Measurements from ENCODE around the gene CHAC1. TPM values are rescaled to one million over a fixed set of nuclear protein-coding genes. Genes with fewer than 3 reads are reported as not detected.
A peak's percentile ranks its signal among the peaks of the same experiment; 100 is the strongest.

CHAC1 gene
- total RNA-seq, 1 experiment from 2014 or later, result 48.7 TPM

- Histone ChIP-seq H3K9ac (ENCODE audit: extremely low read depth, insufficient read length, low read length) (no peak overlapping the region), H2BK20ac (ENCODE audit: low read depth, low read length, poor library complexity, severe bottlenecking) (no peak overlapping the region), H3K9me3 (ENCODE audit: control insufficient read depth, low read depth, low read length) (no peaks in the 10 kb centered on the region), H4K8ac (replicated peaks; ENCODE audit: insufficient read length, low read depth, low read length) (no peak overlapping the region), H4K91ac (ENCODE audit: insufficient read length, low read depth, low read length) (no peak overlapping the region), H3K4ac (ENCODE audit: low read depth, low read length) (no peak overlapping the region), H2BK120ac (ENCODE audit: low read depth, low read length, poor library complexity, severe bottlenecking) (no peak overlapping the region), H3K18ac (ENCODE audit: insufficient read length, low read depth, low read length) (no peak overlapping the region), H3K79me1 (ENCODE audit: insufficient read depth, low read depth, low read length, poor library complexity, severe bottlenecking) (no peaks in the 10 kb centered on the region), H2BK12ac (ENCODE audit: insufficient read length, low read depth, low read length) (no peak overlapping the region), H4K20me1 (ENCODE audit: control insufficient read depth, insufficient read depth, insufficient read length) (no peaks in the 10 kb centered on the region), H3K4me1 (ENCODE audit: insufficient read depth, low read length) (no peaks in the 10 kb centered on the region), H3K4me2 (ENCODE audit: insufficient read depth, insufficient read length, low read length) (no peak overlapping the region), H2BK5ac (ENCODE audit: insufficient read length, low read length) (no peak overlapping the region), H3K27ac (ENCODE audit: insufficient read length, low read depth, low read length) (no peak overlapping the region), H2AFZ (ENCODE audit: low read length) (no peak overlapping the region), H3K23ac (ENCODE audit: insufficient read length, low read depth, low read length) (no peak overlapping the region), H3K79me2 (ENCODE audit: insufficient read depth, low read length) (no peaks in the 10 kb centered on the region), H3T11ph (ENCODE audit: low read length) (no peak overlapping the region), H2BK15ac (ENCODE audit: low read depth, low read length) (no peak overlapping the region), H3K23me2 (ENCODE audit: insufficient read length, low read depth, low read length, poor library complexity, severe bottlenecking) (no peaks in the 10 kb centered on the region), H3K27me3 (ENCODE audit: insufficient read depth, low read length) (no peaks in the 10 kb centered on the region; the same call in 1 of the 2 replicates), H2AK5ac (ENCODE audit: insufficient read length, low read length) (no peak overlapping the region), H3K56ac (ENCODE audit: insufficient read length, low read depth, low read length) (no peak overlapping the region), H4K5ac (ENCODE audit: insufficient read length, low read depth, low read length) (no peak overlapping the region), H3K14ac (ENCODE audit: insufficient read depth, low read length) (no peak overlapping the region; the same call in 1 of the 2 replicates)
- Mint-ChIP-seq H3K4me1 (peaks cover 7 to 15% of the 10 kb centered on the region in 2 experiments), H3K4me3 (no peak overlapping the region), H3K27ac (no peak overlapping the region), H3K9me3 (no peaks in the 10 kb centered on the region), H3K27me3 (ENCODE audit: low read depth) (peaks cover 74% of the 10 kb centered on the region), H3K36me3 (ENCODE audit: insufficient read depth in 1 of 3, low read depth in 3 of 3) (no peaks in the 10 kb centered on the region; a peak in 1 of 7 replicates)
- peak; percentile 37 for TF ChIP-seq CTCF (conservative IDR thresholded peaks at IDR 0.05)
- no CpG with 5 or more reads among the region's 11 CpGs for WGBS (ENCODE audit: extremely low coverage, insufficient read length, low lambda C conversion rate)
- no peak for DNase-seq
These were observed 35.7 kb upstream of the CHAC1 start for GRCh38 chr15:40917585-40917984.

Measured in H9 (cell line).